Activated T-cell treated with anti-CD3 and anti-CD28 coated beads, Interleukin-2, amount 50 U/mL, for 4 hours (primary cell): Measurements from ENCODE around the gene CLIC1. TPM values are rescaled to one million over a fixed set of nuclear protein-coding genes. Genes with fewer than 3 reads are reported as not detected.

Experiments used
- ATAC-seq, 2 donors: fragments of 200-7000 bp; cut with Tn5 transposase; one replicate each; pipeline ENCODE4 v1.10.0; 2021
- DNase-seq: peaks from one replicate; pipeline ENCODE4 v3.0.0-alpha.2; 2020
- H3K27me3 Mint-ChIP-seq: one replicate; pipeline ENCODE4 v1.8.0; 2021; ENCODE audit warnings: low read depth, mixed read lengths
- H3K36me3 Mint-ChIP-seq: one replicate; pipeline ENCODE4 v1.8.0; 2022; ENCODE audit warnings: mixed read lengths; ENCODE audit not compliant: insufficient read depth
- H3K4me1 Mint-ChIP-seq: one replicate; pipeline ENCODE4 v1.8.0; 2021; ENCODE audit warnings: low read depth, mixed read lengths
- H3K4me3 Mint-ChIP-seq: one replicate; pipeline ENCODE4 v1.8.0; 2021; ENCODE audit warnings: mild to moderate bottlenecking, moderate library complexity, mixed read lengths
- H3K9me3 Mint-ChIP-seq: one replicate; pipeline ENCODE4 v1.8.0; 2021; ENCODE audit warnings: mixed read lengths
- total RNA-seq, 3 donors: library from RNA; stranded (reverse); gene quantifications; one replicate each; pipeline ENCODE4 v1.2.1, GENCODE V29; 2021

The CLIC1 gene
- total RNA-seq, 3 donors from 2014 or later, result 344 to 370 (median 353) TPM

- Mint-ChIP-seq H3K4me3 (peak overlapping the region; percentile 24), H3K36me3 (peaks cover 3% of the 10 kb centered on the region), H3K27me3 (no peaks in the 10 kb centered on the region), H3K4me1 (peaks cover 40% of the 10 kb centered on the region), H3K9me3 (no peaks in the 10 kb centered on the region)
- DNase-seq (no peak), ATAC-seq (no peak)
Observed at GRCh38 chr6:31775633-31776484, 39.5 kb upstream of the CLIC1 start.

- no peak overlapping the region for H3K4me3 Mint-ChIP-seq
- H3K4me1 Mint-ChIP-seq, result peaks cover 40% of the 10 kb centered on the region
- H3K27me3 Mint-ChIP-seq, result no peaks in the 10 kb centered on the region
- H3K9me3 Mint-ChIP-seq, result no peaks in the 10 kb centered on the region
- H3K36me3 Mint-ChIP-seq, result peaks cover 2% of the 10 kb centered on the region
- ATAC-seq, result no peak
- DNase-seq, result no peak
Observed at GRCh38 chr6:31775184-31775583, 38.9 kb upstream of the CLIC1 start.

- DNase-seq (peak; percentile 47), ATAC-seq (peak; percentile 34 to 38)
- Mint-ChIP-seq H3K4me1 (peaks cover 36% of the 10 kb centered on the region), H3K4me3 (no peak overlapping the region), H3K9me3 (no peaks in the 10 kb centered on the region), H3K36me3 (no peaks in the 10 kb centered on the region), H3K27me3 (no peaks in the 10 kb centered on the region)
Observed at GRCh38 chr6:31771992-31772358, 35.6 kb upstream of the CLIC1 start.

GRCh38 chr6:31770860-31771259 is 34.5 kb upstream of the CLIC1 start:
- H3K9me3 Mint-ChIP-seq, result no peaks in the 10 kb centered on the region
- ATAC-seq (no peak), DNase-seq (no peak)
- H3K27me3 Mint-ChIP-seq, result no peaks in the 10 kb centered on the region
- H3K4me3 Mint-ChIP-seq, result no peak overlapping the region
- H3K36me3 Mint-ChIP-seq, result no peaks in the 10 kb centered on the region
- H3K4me1 Mint-ChIP-seq, result peaks cover 27% of the 10 kb centered on the region

GRCh38 chr6:31769684-31770371 is 33.5 kb upstream of the CLIC1 start:
- DNase-seq (peak; percentile 77), ATAC-seq (peak; percentile 78 to 81)
- Mint-ChIP-seq H3K9me3 (no peaks in the 10 kb centered on the region), H3K4me3 (no peak overlapping the region), H3K27me3 (no peaks in the 10 kb centered on the region), H3K36me3 (no peaks in the 10 kb centered on the region), H3K4me1 (peaks cover 22% of the 10 kb centered on the region)

GRCh38 chr6:31768363-31769257 is 32.3 kb upstream of the CLIC1 start:
- ATAC-seq, result no peak
- no peak overlapping the region for H3K4me3 Mint-ChIP-seq
- DNase-seq, result no peak

GRCh38 chr6:31767096-31767645 is 30.8 kb upstream of the CLIC1 start:
- ATAC-seq, result no peak
- Mint-ChIP-seq H3K9me3 (no peaks in the 10 kb centered on the region), H3K36me3 (peaks cover 8% of the 10 kb centered on the region), H3K27me3 (no peaks in the 10 kb centered on the region), H3K4me1 (peaks cover 17% of the 10 kb centered on the region), H3K4me3 (no peak overlapping the region)
- DNase-seq, result no peak

More at GRCh38 chr6:31768363-31769257, 32.3 kb upstream of the CLIC1 start:
- Mint-ChIP-seq H3K4me1 (peaks cover 23% of the 10 kb centered on the region), H3K9me3 (no peaks in the 10 kb centered on the region), H3K27me3 (no peaks in the 10 kb centered on the region), H3K36me3 (peaks cover 1% of the 10 kb centered on the region)

GRCh38 chr6:31765910-31766794 is 29.8 kb upstream of the CLIC1 start:
- no peak for ATAC-seq
- H3K4me3 Mint-ChIP-seq, result no peak overlapping the region
- peaks cover 12% of the 10 kb centered on the region for H3K4me1 Mint-ChIP-seq
- DNase-seq, result no peak
- H3K9me3 Mint-ChIP-seq, result no peaks in the 10 kb centered on the region
- H3K36me3 Mint-ChIP-seq, result peaks cover 13% of the 10 kb centered on the region
- no peaks in the 10 kb centered on the region for H3K27me3 Mint-ChIP-seq

GRCh38 chr6:31765559-31765909 is 29.2 kb upstream of the CLIC1 start:
- ATAC-seq (no peak), DNase-seq (no peak)
- H3K27me3 Mint-ChIP-seq, result no peaks in the 10 kb centered on the region
- peaks cover 9% of the 10 kb centered on the region for H3K4me1 Mint-ChIP-seq
- peaks cover 15% of the 10 kb centered on the region for H3K36me3 Mint-ChIP-seq
- no peak overlapping the region for H3K4me3 Mint-ChIP-seq
- H3K9me3 Mint-ChIP-seq, result no peaks in the 10 kb centered on the region

- peaks cover 2% of the 10 kb centered on the region for H3K4me1 Mint-ChIP-seq
- H3K9me3 Mint-ChIP-seq, result no peaks in the 10 kb centered on the region
- H3K4me3 Mint-ChIP-seq, result no peak overlapping the region
- ATAC-seq, result no peak
- DNase-seq, result no peak
- peaks cover 20% of the 10 kb centered on the region for H3K36me3 Mint-ChIP-seq
- no peaks in the 10 kb centered on the region for H3K27me3 Mint-ChIP-seq
Observed at GRCh38 chr6:31764198-31764597, 27.9 kb upstream of the CLIC1 start.

GRCh38 chr6:31763619-31763940 is 27.2 kb upstream of the CLIC1 start:
- Mint-ChIP-seq H3K9me3 (no peaks in the 10 kb centered on the region), H3K27me3 (no peaks in the 10 kb centered on the region), H3K4me1 (peaks cover 2% of the 10 kb centered on the region), H3K36me3 (peaks cover 22% of the 10 kb centered on the region), H3K4me3 (no peak overlapping the region)
- DNase-seq, result no peak
- no peak for ATAC-seq

- ATAC-seq, result no peak
- DNase-seq, result no peak
- Mint-ChIP-seq H3K27me3 (no peaks in the 10 kb centered on the region), H3K9me3 (no peaks in the 10 kb centered on the region), H3K4me1 (peaks cover 2% of the 10 kb centered on the region), H3K4me3 (no peak overlapping the region), H3K36me3 (peaks cover 22% of the 10 kb centered on the region)
Observed at GRCh38 chr6:31762878-31763618, 26.7 kb upstream of the CLIC1 start.

GRCh38 chr6:31762356-31762755 is 26.0 kb upstream of the CLIC1 start, which contains the start of gene SAPCD1:
TSS of gene SAPCD1 (plus strand) at chr6:31762656. CDS start at chr6:31763055, 399 bp downstream.
- Mint-ChIP-seq H3K9me3 (no peaks in the 10 kb centered on the region), H3K27me3 (no peaks in the 10 kb centered on the region), H3K4me3 (no peak within 1 kb of the TSS), H3K36me3 (peaks cover 22% of the 10 kb centered on the region), H3K4me1 (peaks cover 2% of the 10 kb centered on the region)
- ATAC-seq, result no peak
- no peak for DNase-seq
